LNCAP (cell line): Measurements from ENCODE around the gene VNN1.

Source experiments
- TF ChIP-seq, protein P1 (sequence below): fragments of 450-650 bp; IDR thresholded peaks from 2 replicates; pipeline ENCODE4 v1.5.1; 2017; ENCODE audit warnings: mild to moderate bottlenecking

VNN1 gene

GRCh38 chr6:132750455-132751248, 36.8 kb upstream of the VNN1 start:
- TF ChIP-seq, protein P1, sequence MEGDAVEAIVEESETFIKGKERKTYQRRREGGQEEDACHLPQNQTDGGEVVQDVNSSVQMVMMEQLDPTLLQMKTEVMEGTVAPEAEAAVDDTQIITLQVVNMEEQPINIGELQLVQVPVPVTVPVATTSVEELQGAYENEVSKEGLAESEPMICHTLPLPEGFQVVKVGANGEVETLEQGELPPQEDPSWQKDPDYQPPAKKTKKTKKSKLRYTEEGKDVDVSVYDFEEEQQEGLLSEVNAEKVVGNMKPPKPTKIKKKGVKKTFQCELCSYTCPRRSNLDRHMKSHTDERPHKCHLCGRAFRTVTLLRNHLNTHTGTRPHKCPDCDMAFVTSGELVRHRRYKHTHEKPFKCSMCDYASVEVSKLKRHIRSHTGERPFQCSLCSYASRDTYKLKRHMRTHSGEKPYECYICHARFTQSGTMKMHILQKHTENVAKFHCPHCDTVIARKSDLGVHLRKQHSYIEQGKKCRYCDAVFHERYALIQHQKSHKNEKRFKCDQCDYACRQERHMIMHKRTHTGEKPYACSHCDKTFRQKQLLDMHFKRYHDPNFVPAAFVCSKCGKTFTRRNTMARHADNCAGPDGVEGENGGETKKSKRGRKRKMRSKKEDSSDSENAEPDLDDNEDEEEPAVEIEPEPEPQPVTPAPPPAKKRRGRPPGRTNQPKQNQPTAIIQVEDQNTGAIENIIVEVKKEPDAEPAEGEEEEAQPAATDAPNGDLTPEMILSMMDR = no peak

DNA sequence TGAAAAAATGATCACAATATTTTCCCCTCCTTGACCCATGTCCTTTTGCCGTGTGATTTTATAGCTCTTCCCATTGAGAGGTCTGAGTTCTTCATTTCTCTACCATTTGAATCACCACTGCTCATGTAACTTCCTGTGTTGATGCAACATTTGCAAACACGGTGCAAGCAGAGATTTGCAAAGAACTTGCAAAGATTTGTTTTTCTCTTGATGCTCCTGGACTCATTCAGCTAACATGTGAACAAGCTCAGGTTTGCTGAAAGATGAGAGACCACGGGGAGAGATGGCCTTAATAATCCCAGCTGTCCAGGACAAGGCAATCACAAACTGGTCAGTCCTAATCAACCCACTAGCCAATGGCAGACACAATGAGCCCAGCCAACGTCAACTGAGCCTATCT, 35.3 kb upstream of the VNN1 start:
- TF ChIP-seq, protein P1 = no peak

- TF ChIP-seq, protein P1 = no peak
Measured at GRCh38 chr6:132748446-132748845, 34.6 kb upstream of the VNN1 start.

- TF ChIP-seq, protein P1 = no peak
Measured at GRCh38 chr6:132746048-132746447, 32.2 kb upstream of the VNN1 start.

DNA sequence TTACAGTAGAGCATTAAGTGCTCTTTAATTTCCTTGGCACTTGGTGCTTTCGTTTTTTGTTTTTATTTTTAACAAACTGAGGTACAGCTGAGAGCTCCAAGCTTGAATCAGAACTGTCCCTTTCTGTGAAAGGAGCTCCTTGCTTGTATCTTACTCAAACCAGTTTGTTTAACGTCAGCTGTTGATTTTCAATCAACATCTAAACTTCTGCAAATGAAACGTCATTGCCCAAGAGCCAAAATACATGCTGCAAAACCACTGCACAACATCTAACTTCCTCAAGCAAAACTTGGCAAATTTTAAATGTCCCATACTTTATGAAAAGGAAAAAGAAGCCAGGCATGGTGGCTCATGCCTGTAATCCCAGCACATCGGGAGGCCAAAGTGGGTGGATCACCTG, 28.6 kb upstream of the VNN1 start:
- TF ChIP-seq, protein P1 = no peak

DNA sequence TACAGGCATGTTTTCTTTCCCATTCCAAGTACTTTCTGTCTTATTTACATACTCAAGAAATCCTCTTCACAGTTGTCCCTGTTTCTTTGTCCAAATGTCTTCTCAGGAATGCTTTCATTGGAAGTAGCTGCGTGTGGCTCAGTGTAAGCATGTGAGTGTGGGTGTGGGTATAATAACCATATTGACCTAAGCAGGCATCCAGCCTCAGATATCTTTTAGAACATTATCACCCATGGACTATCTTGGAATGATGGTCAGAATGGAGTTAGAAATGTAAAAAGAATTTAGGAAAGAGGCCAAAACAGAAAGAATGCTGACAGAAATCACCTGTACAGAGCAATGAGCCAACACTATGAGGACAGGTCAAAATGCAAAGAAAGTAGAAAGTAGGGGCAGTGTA, 27.4 kb upstream of the VNN1 start:
- TF ChIP-seq, protein P1 = no peak

DNA sequence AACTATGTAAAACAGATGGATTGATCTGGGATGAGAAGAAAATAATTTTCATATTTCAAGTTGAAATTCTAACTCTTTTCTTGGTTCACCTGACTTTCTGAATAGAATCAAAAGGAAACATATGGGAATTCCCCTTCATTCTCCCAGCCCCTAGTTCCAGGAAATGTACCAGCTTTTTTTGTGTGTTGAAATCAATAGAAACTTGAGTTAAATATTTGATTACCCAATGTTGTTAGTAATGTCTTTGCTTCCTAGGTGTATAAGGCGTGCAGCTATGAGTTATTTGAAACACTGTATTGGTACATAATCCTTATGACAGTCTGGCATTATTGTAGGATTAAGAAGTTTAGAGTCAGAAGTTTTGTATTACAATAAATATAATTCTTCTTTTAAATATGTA, 22.4 kb upstream of the VNN1 start:
- TF ChIP-seq, protein P1 = no peak
